Measurements from ENCODE around the gene TMEM203. TPM values are rescaled to one million over a fixed set of nuclear protein-coding genes. Genes with fewer than 3 reads are reported as not detected.

Gene TMEM203
- polyA plus RNA-seq, 3 donors from 2014 or later = 131 to 169 (median 142) TPM

DNA sequence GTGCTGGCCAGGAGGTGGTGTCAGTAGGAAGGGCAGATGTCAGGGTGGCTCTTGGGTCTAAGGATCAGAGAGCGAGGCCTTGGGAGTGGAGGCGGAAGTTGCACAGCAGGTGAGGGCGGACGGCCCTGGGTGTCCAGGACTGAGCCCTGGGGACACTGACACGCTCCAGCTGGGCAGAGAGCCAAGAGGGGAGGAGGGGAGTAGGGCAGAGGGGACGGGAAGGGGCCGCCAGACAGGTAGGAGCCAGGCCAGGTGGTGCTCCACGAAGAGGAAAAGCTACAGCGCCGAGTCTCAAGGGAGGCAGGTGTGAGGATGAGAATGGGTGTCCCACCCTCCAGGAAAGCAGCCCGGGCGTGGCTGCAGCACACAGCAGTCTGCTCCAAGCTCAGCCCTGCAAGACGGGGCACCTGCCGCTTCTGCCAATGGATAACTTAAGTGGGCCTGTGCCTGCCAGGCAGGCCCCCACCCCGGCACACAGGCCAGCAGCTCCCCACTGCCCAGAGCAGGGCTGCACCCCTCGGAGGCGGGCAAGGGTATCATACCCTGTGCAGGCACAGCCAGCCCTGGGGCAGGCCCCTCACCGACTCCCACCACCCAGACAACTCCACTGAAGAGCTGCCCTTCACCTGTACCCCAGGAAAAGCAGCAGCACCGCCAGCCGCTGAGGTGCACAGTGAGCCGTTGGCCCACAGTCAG lies 9.8 kb downstream of the TMEM203 start:
- Mint-ChIP-seq H3K9me3 (no peaks in the 10 kb centered on the region), H3K4me3 (no peak overlapping the region), H3K27me3 (ENCODE audit: low read depth in 3 of 3) (peaks cover 0 to 2% (median 2%) of the 10 kb centered on the region in 3 donors), H3K4me1 (peaks cover 0 to 7% of the 10 kb centered on the region in 2 donors), H3K27ac (no peak overlapping the region), H3K36me3 (no peaks in the 10 kb centered on the region)
- DNase-seq = no peak

DNA sequence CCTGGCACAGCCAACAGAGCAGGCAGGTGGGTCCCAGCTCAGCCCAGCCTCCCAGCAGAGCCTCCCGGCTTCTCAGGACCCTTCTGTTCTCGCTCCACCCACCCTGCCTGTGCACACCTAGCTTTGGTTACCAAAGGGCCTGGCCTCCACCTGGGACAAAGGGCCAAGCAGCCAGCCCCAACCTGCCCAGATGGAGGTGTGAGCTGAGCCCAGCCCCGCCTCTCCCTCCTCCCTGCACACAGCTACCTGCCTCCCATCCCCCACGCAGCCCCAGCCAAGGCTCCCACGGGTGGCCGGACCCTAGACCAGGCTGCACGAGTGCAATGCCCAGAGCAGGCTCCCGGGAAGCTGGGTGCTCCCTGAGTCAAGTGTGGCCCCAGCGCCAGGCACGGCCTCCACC lies 10.5 kb downstream of the TMEM203 start:
- Mint-ChIP-seq H3K36me3 (no peaks in the 10 kb centered on the region), H3K4me3 (no peak overlapping the region), H3K4me1 (peaks cover 0 to 7% of the 10 kb centered on the region in 2 donors), H3K27ac (no peak overlapping the region), H3K27me3 (ENCODE audit: low read depth in 3 of 3) (peaks cover 0 to 2% (median 1%) of the 10 kb centered on the region in 3 donors), H3K9me3 (no peaks in the 10 kb centered on the region)
- DNase-seq = no peak

DNA sequence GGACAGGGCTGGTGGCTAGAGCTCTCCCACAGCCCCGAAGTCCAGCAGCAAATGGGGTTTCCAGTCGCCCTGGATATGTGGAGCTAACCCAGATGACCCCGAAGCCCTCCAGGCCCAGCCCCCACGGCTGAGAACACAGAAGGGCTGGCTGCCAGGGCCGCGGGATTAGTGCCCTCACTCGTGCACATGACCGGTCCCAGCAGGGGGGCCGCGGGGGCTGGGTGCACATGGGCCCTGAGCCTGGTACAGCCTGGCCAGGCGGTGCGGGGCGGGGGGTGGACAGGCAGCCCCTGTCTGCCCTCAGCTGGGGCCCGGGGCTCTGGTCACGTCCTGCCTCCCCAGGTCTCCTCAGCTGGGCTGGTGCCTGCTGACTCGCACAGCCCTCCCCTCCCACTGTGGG lies 11.1 kb downstream of the TMEM203 start:
- H3K27ac Mint-ChIP-seq = no peak overlapping the region
- H3K9me3 Mint-ChIP-seq = no peaks in the 10 kb centered on the region
- no peaks in the 10 kb centered on the region for H3K36me3 Mint-ChIP-seq
- H3K4me1 Mint-ChIP-seq = peaks cover 5 to 9% of the 10 kb centered on the region in 2 donors
- DNase-seq = no peak
- H3K4me3 Mint-ChIP-seq = no peak overlapping the region
- peaks cover 0 to 2% (median 1%) of the 10 kb centered on the region in 3 donors for H3K27me3 Mint-ChIP-seq (ENCODE audit: low read depth in 3 of 3)

DNA sequence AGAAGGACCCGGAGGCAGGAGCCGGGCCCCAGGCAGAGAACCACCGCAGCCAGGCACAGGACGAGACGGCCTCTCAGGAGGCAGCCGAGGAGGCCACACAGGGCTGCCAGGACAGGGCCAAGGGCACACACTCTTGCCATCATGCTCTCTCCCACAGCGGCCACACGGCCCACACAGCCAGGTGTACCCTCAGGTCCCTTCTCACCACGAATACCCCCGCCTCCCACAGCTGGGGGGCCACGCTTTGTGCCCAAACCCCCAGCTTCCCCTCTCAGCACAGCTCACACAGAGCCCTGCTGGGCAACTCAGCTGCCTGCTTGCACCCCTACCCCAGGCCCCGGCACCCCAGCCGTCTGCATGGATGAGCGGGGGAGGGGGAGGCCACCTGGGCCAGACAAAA lies 11.7 kb downstream of the TMEM203 start:
- Mint-ChIP-seq H3K9me3 (no peaks in the 10 kb centered on the region), H3K4me3 (no peak overlapping the region), H3K36me3 (no peaks in the 10 kb centered on the region)

DNA sequence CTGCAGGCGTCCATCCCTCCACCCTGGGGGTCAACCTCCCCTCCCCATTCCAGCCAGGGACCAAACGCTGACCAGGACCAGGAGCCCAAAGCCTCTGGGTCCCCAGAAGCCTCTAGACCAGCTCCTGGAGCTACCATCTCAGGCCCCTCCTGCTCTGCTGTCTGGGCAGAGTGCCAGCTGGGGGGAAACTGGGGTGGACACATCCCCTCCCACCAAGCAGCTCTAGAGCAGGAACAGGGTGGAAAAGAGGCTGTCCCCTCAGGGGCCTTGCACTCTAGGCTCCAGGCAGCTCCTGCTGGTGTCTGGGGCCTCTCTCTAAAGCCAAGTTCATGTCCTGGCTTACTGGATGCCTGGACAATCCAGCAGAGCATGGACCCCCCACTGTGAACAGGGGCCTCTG lies 12.6 kb downstream of the TMEM203 start:
- Mint-ChIP-seq H3K27me3 (ENCODE audit: low read depth in 3 of 3) (peaks cover 2 to 8% (median 7%) of the 10 kb centered on the region in 3 donors), H3K4me3 (no peak overlapping the region), H3K4me1 (peaks cover 12 to 16% of the 10 kb centered on the region in 2 donors), H3K27ac (no peak overlapping the region), H3K9me3 (no peaks in the 10 kb centered on the region), H3K36me3 (no peaks in the 10 kb centered on the region)
- DNase-seq = no peak

More for the DNA sequence above, 11.7 kb downstream of the TMEM203 start:
- H3K4me1 Mint-ChIP-seq = peaks cover 11 to 14% of the 10 kb centered on the region in 2 donors
- DNase-seq = no peak
- peaks cover 0 to 2% (median 1%) of the 10 kb centered on the region in 3 donors for H3K27me3 Mint-ChIP-seq (ENCODE audit: low read depth in 3 of 3)
- H3K27ac Mint-ChIP-seq = no peak overlapping the region

DNA sequence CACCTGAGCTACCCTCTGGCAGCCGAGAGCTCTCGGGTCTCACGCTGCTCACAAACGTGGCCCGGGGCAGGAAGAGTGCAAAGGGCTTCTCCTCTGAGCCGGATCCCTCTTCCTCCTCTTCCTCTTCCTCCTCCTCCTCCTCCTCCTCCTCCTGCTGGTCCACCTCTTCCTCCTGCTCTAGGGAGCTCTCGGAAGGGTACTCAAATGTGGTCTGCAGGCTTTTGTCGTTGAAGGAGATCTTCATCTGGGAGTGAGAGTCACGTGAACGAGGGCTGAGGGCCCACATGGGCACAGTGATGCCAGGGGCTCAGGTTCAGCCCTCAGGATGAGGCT lies 13.0 kb downstream of the TMEM203 start:
- peaks cover 17 to 20% of the 10 kb centered on the region in 2 donors for H3K4me1 Mint-ChIP-seq
- H3K9me3 Mint-ChIP-seq = no peaks in the 10 kb centered on the region
- peaks cover 2 to 10% (median 10%) of the 10 kb centered on the region in 3 donors for H3K27me3 Mint-ChIP-seq (ENCODE audit: low read depth in 3 of 3)
- no peak overlapping the region for H3K27ac Mint-ChIP-seq
- H3K36me3 Mint-ChIP-seq = no peaks in the 10 kb centered on the region
- no peak overlapping the region for H3K4me3 Mint-ChIP-seq
- DNase-seq = no peak

DNA sequence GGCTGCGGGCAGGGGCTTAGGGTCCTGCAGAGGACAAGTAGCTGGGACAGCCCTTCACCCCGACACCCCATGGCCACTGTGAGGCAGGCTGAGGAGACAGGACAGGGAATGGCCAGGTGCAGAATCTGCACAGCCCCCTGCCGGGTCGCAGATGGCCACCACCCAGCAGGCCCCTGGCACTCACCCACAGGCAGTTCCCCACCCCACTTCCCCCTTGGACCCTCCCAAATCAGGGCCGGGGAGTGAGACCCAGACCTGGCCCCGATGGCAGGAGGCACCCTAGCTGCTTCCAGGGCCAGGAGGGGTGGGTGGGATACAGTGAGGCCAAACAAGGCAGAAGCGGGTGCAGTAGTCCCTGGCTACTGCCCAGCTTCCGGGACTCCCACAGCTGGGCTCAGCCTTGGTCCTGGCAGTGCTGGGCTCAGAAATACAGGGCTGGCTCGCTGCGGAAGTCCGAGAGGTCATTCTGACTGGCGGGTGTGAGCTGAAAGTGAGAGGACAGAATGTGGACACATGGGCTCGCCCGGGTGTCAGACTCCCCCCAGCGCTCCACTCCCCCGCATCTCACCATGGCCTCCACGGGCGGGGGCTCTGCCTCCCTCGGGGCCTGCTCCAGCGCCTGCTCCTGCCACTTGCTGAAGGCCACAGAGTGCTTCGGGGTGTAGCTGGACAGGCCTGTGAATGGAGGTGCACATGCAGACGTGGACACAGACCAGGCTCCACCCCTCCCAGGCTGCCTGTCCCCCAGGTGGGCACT lies 13.6 kb downstream of the TMEM203 start:
- H3K4me1 Mint-ChIP-seq = peaks cover 22 to 26% of the 10 kb centered on the region in 2 donors
- no peak overlapping the region for H3K4me3 Mint-ChIP-seq
- H3K9me3 Mint-ChIP-seq = no peaks in the 10 kb centered on the region
- no peaks in the 10 kb centered on the region for H3K36me3 Mint-ChIP-seq
- H3K27me3 Mint-ChIP-seq (ENCODE audit: low read depth in 3 of 3) = peaks cover 2 to 11% (median 10%) of the 10 kb centered on the region in 3 donors
- no peak for DNase-seq
- H3K27ac Mint-ChIP-seq = no peak overlapping the region

DNA sequence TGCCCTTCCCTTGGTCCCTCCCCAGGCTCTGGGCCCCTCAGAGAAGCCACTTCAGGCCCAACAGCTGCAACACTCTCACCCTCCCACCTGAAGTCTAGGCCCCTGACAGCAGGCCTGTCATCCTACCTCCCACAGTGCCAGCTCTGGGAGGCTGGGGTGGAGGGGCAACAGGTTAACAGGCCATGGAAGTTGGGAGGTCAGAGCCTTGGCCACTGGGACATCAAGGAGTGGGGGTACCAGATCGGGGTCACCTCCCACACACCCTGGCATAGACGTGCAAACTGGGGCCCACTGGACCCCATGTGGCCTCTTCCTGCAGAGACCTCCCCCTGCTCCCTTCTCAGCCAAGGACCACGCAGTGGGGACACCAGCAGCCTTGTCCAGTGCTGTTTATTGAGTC lies 14.2 kb downstream of the TMEM203 start:
- H3K9me3 Mint-ChIP-seq = no peaks in the 10 kb centered on the region
- peaks cover 28 to 32% of the 10 kb centered on the region in 2 donors for H3K4me1 Mint-ChIP-seq
- no peak for DNase-seq
- no peak overlapping the region for H3K4me3 Mint-ChIP-seq
- peaks cover 2 to 11% (median 10%) of the 10 kb centered on the region in 3 donors for H3K27me3 Mint-ChIP-seq (ENCODE audit: low read depth in 3 of 3)
- no peaks in the 10 kb centered on the region for H3K36me3 Mint-ChIP-seq
- H3K27ac Mint-ChIP-seq = peak overlapping the region in 1 of 6 donors; percentile 78

DNA sequence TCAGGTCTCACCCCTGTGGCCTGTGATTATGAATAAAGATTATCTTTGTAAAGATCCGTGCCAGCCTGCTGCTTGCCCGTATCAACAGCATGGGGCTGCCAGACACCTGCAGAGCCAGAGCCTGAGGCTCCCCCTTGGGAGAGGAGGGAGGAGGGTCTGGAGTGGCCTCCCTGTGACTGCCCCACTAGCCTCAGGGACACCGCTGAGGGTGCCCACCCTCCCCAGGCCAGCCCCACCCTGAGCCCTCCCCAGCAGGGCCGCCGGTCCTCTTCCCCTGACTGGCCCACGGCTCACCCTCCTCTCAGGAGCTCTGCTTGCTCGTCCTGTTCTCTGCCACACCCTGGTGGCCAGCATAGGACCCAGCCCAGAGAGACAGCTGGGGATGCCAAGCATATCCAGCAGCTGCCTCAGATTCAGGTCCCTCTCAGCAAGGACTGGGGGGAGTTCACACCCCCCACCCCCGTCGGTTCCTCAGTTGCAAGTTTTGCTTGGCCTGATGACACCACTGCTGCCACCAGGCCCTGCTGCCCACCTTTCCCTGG lies 15.1 kb downstream of the TMEM203 start:
- Mint-ChIP-seq H3K4me1 (peaks cover 31 to 34% of the 10 kb centered on the region in 2 donors), H3K4me3 (peak overlapping the region in 4 of 5 donors; percentile 62 to 71 (median 64)), H3K27me3 (ENCODE audit: low read depth in 3 of 3) (peaks cover 2 to 14% (median 9%) of the 10 kb centered on the region in 3 donors), H3K27ac (peak overlapping the region; percentile 67 to 97 (median 74)), H3K36me3 (no peaks in the 10 kb centered on the region), H3K9me3 (no peaks in the 10 kb centered on the region)
- no peak for DNase-seq

DNA sequence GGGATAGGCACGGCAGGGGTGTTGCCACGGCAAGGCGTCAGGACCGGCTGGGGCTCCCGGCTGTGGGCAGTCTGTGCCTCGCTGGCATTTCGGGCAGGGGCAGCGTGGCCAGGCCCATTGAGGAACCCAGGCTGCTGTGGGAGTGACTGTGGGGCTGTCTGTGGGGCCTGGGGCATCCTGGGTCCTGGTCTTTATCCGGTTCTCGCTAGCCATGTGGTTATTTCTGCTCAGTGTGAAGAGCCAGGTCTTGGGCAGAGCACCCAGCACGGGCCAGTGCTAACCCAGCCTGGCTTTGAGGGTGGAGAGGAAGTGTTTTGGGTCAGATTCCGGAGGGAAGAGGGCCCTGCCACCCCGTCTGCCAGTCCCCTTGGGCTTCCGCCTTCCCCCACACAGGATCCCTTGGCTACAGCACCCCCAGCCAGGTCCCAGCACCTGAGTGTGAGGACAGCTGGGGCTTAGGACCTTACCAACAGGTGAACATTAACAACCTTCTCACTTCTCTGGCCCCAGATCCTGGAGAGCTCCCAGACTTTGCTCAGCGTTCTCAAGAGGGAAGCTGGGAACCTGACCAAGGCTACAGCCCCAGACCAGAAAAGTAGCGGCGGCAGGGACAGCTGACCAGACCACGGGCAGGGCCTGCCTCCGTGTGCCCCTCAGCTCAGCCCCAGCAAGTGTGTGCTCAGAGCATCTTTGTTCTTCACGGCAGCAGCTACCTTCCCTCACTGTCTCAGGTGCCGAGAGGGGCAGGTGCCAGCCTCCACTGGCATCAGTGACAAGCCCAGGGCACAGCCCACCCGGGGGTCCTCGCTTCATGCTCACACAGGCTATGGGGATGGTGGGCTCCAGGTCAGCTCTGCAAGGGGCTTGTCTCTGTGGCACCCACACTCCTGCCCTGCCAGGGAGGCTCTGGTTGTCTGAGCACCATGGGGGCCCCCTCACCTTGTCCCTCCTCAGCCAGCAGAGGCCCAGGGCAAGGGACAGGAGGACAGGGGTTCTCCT lies 15.9 kb downstream of the TMEM203 start:
- H3K4me1 Mint-ChIP-seq = peaks cover 32 to 37% of the 10 kb centered on the region in 2 donors
- no peaks in the 10 kb centered on the region for H3K36me3 Mint-ChIP-seq
- H3K9me3 Mint-ChIP-seq = no peaks in the 10 kb centered on the region
- DNase-seq = no peak
- peak overlapping the region; percentile 86 to 98 (median 96) for H3K27ac Mint-ChIP-seq
- peak overlapping the region; percentile 89 to 96 (median 94) for H3K4me3 Mint-ChIP-seq
- peaks cover 2 to 14% (median 9%) of the 10 kb centered on the region in 3 donors for H3K27me3 Mint-ChIP-seq (ENCODE audit: low read depth in 3 of 3)

DNA sequence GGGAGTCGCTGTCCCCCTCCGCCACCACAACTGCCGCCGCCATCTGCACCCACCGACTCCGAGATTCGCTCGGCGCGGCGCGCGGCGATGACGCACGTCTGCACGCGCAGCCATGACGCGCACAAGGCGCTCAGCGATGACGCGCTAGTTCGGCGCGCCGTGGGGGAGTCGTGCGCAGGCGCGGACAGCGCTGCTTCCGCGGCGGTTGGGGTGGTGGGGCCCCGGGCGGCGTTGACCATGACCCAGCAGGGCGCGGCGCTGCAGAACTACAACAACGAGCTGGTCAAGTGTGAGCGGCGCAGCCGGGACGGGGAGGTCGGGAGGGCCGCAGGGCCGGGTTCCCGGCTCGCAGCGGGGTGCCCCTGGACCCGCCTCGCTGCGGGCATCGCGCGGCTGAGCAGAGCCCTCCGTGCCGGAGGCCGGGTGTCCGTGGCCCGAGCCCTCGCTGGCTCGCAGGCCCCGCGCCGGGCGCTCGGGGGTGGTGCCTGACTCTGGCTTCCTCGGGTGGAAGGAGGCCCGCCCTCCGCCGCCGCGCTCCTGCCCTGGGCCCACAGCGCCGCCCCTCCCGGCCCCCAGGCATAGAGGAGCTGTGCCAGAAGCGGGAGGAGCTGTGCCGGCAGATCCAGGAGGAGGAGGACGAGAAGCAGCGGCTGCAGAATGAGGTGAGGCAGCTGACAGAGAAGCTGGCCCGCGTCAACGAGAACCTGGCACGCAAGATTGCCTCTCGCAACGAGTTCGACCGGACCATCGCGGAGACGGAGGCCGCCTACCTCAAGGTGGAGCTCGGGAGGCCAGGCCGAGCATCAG lies 16.8 kb downstream of the TMEM203 start, which contains the start of the genes ANAPC2 and SSNA1:
ANAPC2 (minus strand) TSS at position 71 of the 807 bp plus-strand sequence; CDS start at position 43, 28 bp downstream.
SSNA1 (plus strand) TSS at position 187 of the 807 bp plus-strand sequence; CDS start at position 238, 51 bp downstream.
- Mint-ChIP-seq H3K4me1 (peaks cover 38 to 40% of the 10 kb centered on the region in 2 donors), H3K36me3 (peaks cover 0 to 6% (median 4%) of the 10 kb centered on the region in 3 donors), H3K4me3 (peak within 1 kb of the TSS; percentile 91 to 96 (median 94)), H3K9me3 (no peaks in the 10 kb centered on the region), H3K27me3 (ENCODE audit: low read depth in 3 of 3) (peaks cover 2 to 14% (median 9%) of the 10 kb centered on the region in 3 donors), H3K27ac (peak within 1 kb of the TSS; percentile 86 to 98 (median 96))
- DNase-seq = peak; percentile 94 to 95 (median 95)

DNA sequence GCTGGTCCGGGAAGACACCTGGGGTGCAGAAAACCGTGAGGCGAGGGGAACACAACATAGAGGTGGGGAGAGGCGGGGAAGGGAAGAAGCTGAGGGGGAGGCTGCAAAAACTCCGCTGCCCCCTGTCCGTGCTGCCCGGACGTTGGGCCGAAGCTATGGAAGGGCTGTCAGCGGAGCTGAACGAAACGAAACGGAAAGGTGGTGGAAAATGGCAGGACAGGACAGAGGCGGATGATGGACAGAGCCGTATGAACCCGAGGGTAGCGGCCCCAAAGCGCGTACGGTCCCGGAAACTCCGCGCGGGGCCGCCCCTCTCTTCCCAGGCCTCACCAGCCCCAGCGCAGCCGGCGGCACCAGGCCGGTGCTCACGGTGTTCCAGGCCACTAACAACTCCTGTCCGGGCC lies 17.4 kb downstream of the TMEM203 start:
- Mint-ChIP-seq H3K4me1 (peaks cover 38 to 40% of the 10 kb centered on the region in 2 donors), H3K9me3 (no peaks in the 10 kb centered on the region), H3K27ac (peak overlapping the region; percentile 86 to 93 (median 93)), H3K27me3 (ENCODE audit: low read depth in 3 of 3) (peaks cover 2 to 14% (median 9%) of the 10 kb centered on the region in 3 donors), H3K36me3 (peaks cover 0 to 10% (median 4%) of the 10 kb centered on the region in 3 donors), H3K4me3 (peak overlapping the region; percentile 90 to 94 (median 93))
- no peak for DNase-seq
